Measurements from ENCODE around the gene SEL1L2.

GRCh38 chr20:13900496-13900895, 89.9 kb downstream of the SEL1L2 start:
- no peak for TF ChIP-seq CTCF (IDR thresholded peaks at IDR 0.05)
- no peak for TF ChIP-seq POLR2A (IDR thresholded peaks at IDR 0.05)
